GM21528 (cell line): Measurements from ENCODE around the gene MRPS27.
"Not testable (repeated sequence)": the region's sequence is repeated elsewhere in the genome, so short reads cannot be mapped to it uniquely, and the experiment has no call there.

Experiments
- ATAC-seq: cut with Tn5 transposase; IDR thresholded peaks from one replicate; pipeline ENCODE4 v1.9.1; 2021; ENCODE audit warnings: mild to moderate bottlenecking, moderate library complexity; ENCODE audit not compliant: unreplicated experiment, low FRiP score

The MRPS27 gene

DNA sequence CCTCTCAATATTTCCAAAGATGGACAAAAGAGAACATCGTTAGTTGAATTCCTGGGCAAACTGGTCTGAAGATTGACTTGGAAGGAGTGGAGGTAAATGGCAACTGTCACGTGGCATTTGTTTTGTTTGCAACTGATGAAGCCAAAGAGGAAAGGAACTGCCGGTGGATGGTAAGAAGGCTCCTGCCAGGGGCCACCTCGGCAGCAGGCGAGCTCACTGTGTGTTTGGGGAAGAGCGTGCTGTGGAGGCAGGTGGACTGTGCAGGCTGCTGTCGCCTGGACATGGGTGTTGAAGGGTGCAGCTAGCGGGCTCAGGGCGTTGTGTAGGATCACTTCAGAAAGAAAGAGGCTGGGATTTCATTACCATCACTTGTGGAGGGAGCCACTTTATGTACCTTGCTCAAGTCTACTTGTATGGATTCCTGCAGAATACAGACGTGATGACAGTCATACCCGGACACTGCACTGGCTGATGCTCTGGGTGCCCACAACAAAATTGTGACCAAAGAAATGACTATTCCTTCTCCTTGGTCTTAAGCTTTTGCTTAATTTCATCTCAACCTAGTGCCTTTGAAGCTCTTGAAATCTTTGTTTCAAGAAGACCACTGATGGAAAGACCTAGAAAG, 140.1 kb downstream of the MRPS27 start:
- ATAC-seq = no peak

GRCh38 chr5:72179028-72179815, 140.8 kb downstream of the MRPS27 start:
- no peak for ATAC-seq

DNA sequence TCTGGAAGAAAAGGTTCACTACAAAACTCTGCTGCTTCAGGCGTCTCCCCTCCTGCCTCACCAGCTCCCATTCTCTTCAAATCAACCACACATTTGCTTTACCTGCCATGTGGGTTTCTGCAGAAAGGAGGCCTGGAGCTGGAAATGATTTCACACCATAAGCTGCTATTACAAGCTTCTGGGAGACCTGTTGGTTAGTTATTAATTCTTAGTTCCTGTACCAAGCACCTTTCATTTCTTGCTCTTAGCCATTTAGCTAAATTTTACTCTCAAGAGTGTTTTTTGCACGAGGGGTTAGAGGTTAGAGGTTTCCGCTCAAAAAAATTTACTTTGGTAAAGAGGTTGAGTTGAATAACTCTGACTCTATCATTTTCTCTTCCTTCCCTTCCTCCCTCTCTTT, 142.5 kb downstream of the MRPS27 start:
- peak; percentile 70 for ATAC-seq

- ATAC-seq = no peak
These were observed 147.3 kb downstream of the MRPS27 start for GRCh38 chr5:72172786-72173185.

DNA sequence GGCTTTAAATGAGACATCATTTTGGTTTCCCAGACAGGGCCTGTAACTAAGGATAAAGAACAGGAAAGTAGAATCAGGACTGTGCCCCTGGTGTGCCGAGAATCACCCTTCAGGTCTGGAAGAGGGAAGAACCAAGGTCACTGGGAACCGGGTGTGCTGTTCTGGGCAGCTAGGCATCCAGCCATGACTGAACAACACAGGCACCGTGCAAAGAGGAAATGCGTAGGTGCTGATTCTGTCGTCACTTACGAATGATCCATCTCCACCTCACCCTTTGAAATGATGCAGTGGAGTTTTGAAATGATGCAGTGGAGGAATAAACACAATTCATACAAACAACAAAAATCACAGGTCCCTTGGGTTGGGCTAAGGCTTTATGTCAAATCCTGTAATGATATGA, 148.4 kb downstream of the MRPS27 start:
- ATAC-seq = no peak

- ATAC-seq = not testable (repeated sequence)
These were observed 148.9 kb downstream of the MRPS27 start for GRCh38 chr5:72171181-72171580.

DNA sequence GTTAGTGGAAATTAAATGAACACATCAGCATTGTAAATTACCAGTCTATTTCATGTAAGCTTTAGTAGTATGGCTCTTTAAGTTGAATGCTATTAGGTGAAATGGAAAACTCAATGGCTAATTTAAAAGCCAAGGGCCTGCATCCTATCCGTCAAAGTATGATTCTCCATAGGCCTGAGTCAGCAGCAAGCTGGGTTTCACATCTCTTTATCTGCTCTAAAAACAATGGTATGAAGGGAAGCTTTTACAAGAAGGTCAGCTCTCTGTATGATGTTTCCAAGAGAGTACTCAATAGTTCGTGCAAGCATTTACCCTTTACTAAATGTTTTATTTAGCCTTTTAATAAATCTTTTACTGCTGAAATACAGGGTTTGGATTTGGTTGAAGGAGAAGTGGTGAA, 149.9 kb downstream of the MRPS27 start:
- no peak for ATAC-seq
